Measurements from ENCODE around the gene SLC15A4. TPM values are rescaled to one million over a fixed set of nuclear protein-coding genes. Genes with fewer than 3 reads are reported as not detected.

The SLC15A4 gene
- total and polyA plus RNA-seq, 2 donors (not counting 3 experiments of a cell fraction or from before 2014, with no cell fraction given), result 19.6 to 24.5 TPM

- H3K27me3 ChIP-seq (ENCODE audit: control insufficient read depth in 2 of 2, insufficient read depth in 2 of 2, low read length in 2 of 2), result no peaks in the 10 kb centered on the region
- no peaks in the 10 kb centered on the region for H3K9me1 ChIP-seq (replicated peaks; ENCODE audit: control insufficient read depth, extremely low read depth, insufficient read depth, low read length)
- H3K36me3 ChIP-seq (ENCODE audit: control insufficient read depth in 2 of 2, extremely low read depth in 1 of 2, insufficient read depth in 2 of 2, low read length in 2 of 2), result peaks cover 0 to 7% of the 10 kb centered on the region in 2 experiments
- dilution Hi-C loops (cut with MboI; ENCODE audit: extremely low pct_ligation_motif_present, low sequenced_read_pairs) (no loop called here), intact Hi-C loops (cut with micrococcal nuclease) (no loop called here)
- FAIRE-seq (no peak), DNase-seq (ENCODE audit: low read depth, low spot score) (no peak)
- no peaks in the 10 kb centered on the region for H4K20me1 ChIP-seq (replicated peaks; ENCODE audit: control insufficient read depth, extremely low read depth, insufficient read depth, low read length)
- CTCF ChIA-PET, result interaction anchor here (1.4 kb wide), 1 partner anchor 9 kb away, joined by 5 read pairs; no protein-coding TSS in a partner anchor
- no TSS peak for BruUV-seq (replicated peaks)
- peaks cover 8% of the 10 kb centered on the region for H3K4me1 ChIP-seq (ENCODE audit: control insufficient read depth, extremely low read depth, insufficient read depth, low read length)
- no peak overlapping the region for H3K4me2 ChIP-seq (ENCODE audit: insufficient read depth, low read length)
- H3K27ac ChIP-seq (ENCODE audit: insufficient read depth, low read depth, low read length), result no peak overlapping the region
- POLR2A ChIA-PET, result interaction anchor here (0.6 to 0.7 kb wide), 2 partner anchors 8 to 231 kb away, joined by 4 to 11 read pairs; no protein-coding TSS in a partner anchor
- no peak overlapping the region for H3K4me3 ChIP-seq (replicated peaks in 1 of 3; ENCODE audit: insufficient read depth in 1 of 3, low read depth in 1 of 3, low read length in 3 of 3)
- TF ChIP-seq CTCF (IDR thresholded peaks at IDR 0.05; ENCODE audit: extremely low read depth in 1 of 2, insufficient read depth in 1 of 2, low read depth in 1 of 2, low read length in 2 of 2) (no peak), GATA2 (IDR thresholded peaks at IDR 0.05; ENCODE audit: insufficient read depth, insufficient read length, low read depth, low read length) (no peak), JUN (IDR thresholded peaks at IDR 0.05; ENCODE audit: borderline replicate concordance, insufficient read depth, insufficient read length, low read depth) (no peak), FOS (IDR thresholded peaks at IDR 0.05; ENCODE audit: borderline replicate concordance, insufficient read depth, low read length) (no peak), EZH2 (IDR thresholded peaks at IDR 0.05; ENCODE audit: borderline replicate concordance, low read depth, low read length, severe bottlenecking) (no peak), MYC (IDR thresholded peaks at IDR 0.05; ENCODE audit: low read depth, low read length) (no peak), POLR2A (IDR thresholded peaks at IDR 0.05; ENCODE audit: low read depth, low read length) (no peak), POLR2AphosphoS5 (IDR thresholded peaks at IDR 0.05; ENCODE audit: insufficient read depth, low read depth, low read length) (no peak)
- TF ChIP-seq, protein P1, sequence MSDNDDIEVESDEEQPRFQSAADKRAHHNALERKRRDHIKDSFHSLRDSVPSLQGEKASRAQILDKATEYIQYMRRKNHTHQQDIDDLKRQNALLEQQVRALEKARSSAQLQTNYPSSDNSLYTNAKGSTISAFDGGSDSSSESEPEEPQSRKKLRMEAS (IDR thresholded peaks at IDR 0.05; ENCODE audit: insufficient read depth, insufficient read length), result no peak
- H2AFZ ChIP-seq (ENCODE audit: low read depth, low read length), result no peak overlapping the region
- H3K9ac ChIP-seq (replicated peaks; ENCODE audit: extremely low read depth, insufficient read depth, low read length), result no peak overlapping the region
- H3K9me3 ChIP-seq (replicated peaks; ENCODE audit: control insufficient read depth, insufficient read depth, low read length), result no peaks in the 10 kb centered on the region
- no peaks in the 10 kb centered on the region for H3K79me2 ChIP-seq (ENCODE audit: control insufficient read depth, insufficient read depth, low read length)
Observed at GRCh38 chr12:128789356-128789929, 34.3 kb downstream of the SLC15A4 start.

All from endothelial cell of umbilical vein (primary cell).